ENCODE measurements around the gene FNIP1. TPM values are rescaled to one million over a fixed set of nuclear protein-coding genes. Genes with fewer than 3 reads are reported as not detected.
A peak's percentile ranks its signal among the peaks of the same experiment; 100 is the strongest.

Gene FNIP1
- total RNA-seq, 8 experiments from 2014 or later: 16.7 to 33.7 (median 27.4) TPM

GRCh38 chr5:131659290-131659689 lies 137.5 kb downstream of the FNIP1 start:
- Histone ChIP-seq H3K4me3 (no peak overlapping the region), H3K27ac (no peak overlapping the region), H3K4me1 (replicated peaks in 1 of 2) (no peaks in the 10 kb centered on the region)
- 90 to 100% (median 100%) methylated on average over 1 to 12 of the region's 13 CpGs; no CpG with 5 or more reads in 4 of the 10 experiments for WGBS, 10 experiments
- in situ Hi-C loops (cut with MboI; ENCODE audit: low pct_unique_long_range_greater_than_20kb in 2 of 9, low sequenced_read_pairs in 9 of 9, unreplicated experiment in 9 of 9): no loop called here
- ATAC-seq (replicated peaks in 6 of 8): peak in 1 of 8 experiments; percentile 24

GRCh38 chr5:131654776-131655175 lies 142.0 kb downstream of the FNIP1 start:
- ATAC-seq (replicated peaks in 6 of 8): no peak

GRCh38 chr5:131654309-131654708 lies 142.5 kb downstream of the FNIP1 start:
- in situ Hi-C loops (cut with MboI; ENCODE audit: low pct_unique_long_range_greater_than_20kb in 2 of 9, low sequenced_read_pairs in 9 of 9, unreplicated experiment in 9 of 9): no loop called here
- WGBS, 10 experiments: 51 to 100% (median 81%) methylated on average over 2 of the region's 2 CpGs
- Histone ChIP-seq H3K4me3 (no peak overlapping the region), H3K27ac (no peak overlapping the region), H3K4me1 (replicated peaks in 1 of 2) (no peaks in the 10 kb centered on the region)
- no peak for ATAC-seq (replicated peaks in 6 of 8)

More at GRCh38 chr5:131654776-131655175, 142.0 kb downstream of the FNIP1 start:
- 36 to 100% (median 94%) methylated on average over 2 of the region's 2 CpGs; no CpG with 5 or more reads in 2 of the 10 experiments for WGBS, 10 experiments
- in situ Hi-C loops (cut with MboI; ENCODE audit: low pct_unique_long_range_greater_than_20kb in 2 of 9, low sequenced_read_pairs in 9 of 9, unreplicated experiment in 9 of 9): no loop called here
- H3K4me1 ChIP-seq (replicated peaks in 1 of 2): no peaks in the 10 kb centered on the region
- H3K27ac ChIP-seq: no peak overlapping the region
- no peak overlapping the region for H3K4me3 ChIP-seq

DNA sequence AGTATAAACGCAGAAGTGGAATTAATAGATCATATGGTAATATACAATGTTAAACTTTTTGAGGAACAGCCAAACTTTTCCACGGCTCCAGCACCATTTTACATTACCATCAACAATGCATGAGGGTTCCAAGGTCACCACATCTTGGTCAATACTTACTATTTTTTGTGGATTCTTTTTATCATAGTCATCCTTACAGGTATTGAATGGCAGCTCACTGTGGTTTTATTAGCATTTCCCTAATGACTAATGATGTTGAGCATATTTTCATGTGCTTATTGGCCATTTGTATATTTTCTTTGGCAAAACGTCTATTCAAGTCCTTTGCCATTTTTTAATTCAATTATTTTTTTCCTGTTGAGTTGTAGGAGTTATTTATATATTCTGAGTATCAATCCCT lies 147.7 kb downstream of the FNIP1 start:
- WGBS, 10 experiments: 50 to 100% (median 92%) methylated on average over 2 to 3 of the region's 3 CpGs; no CpG with 5 or more reads in 1 of the 10 experiments
- Histone ChIP-seq H3K27ac (no peak overlapping the region), H3K4me1 (replicated peaks in 1 of 2) (no peaks in the 10 kb centered on the region), H3K4me3 (no peak overlapping the region)
- ATAC-seq (replicated peaks in 6 of 8): no peak
- in situ Hi-C loops (cut with MboI; ENCODE audit: low pct_unique_long_range_greater_than_20kb in 2 of 9, low sequenced_read_pairs in 9 of 9, unreplicated experiment in 9 of 9): no loop called here

GRCh38 chr5:131647048-131647769 lies 149.6 kb downstream of the FNIP1 start:
- 62 to 100% (median 92%) methylated on average over 3 to 10 of the region's 10 CpGs for WGBS, 10 experiments
- Histone ChIP-seq H3K4me1 (replicated peaks in 1 of 2) (no peaks in the 10 kb centered on the region), H3K4me3 (no peak overlapping the region), H3K27ac (no peak overlapping the region)
- in situ Hi-C loops (cut with MboI; ENCODE audit: low pct_unique_long_range_greater_than_20kb in 2 of 9, low sequenced_read_pairs in 9 of 9, unreplicated experiment in 9 of 9): no loop called here
- peak in 3 of 8 experiments; percentile 75 to 79 (median 76) for ATAC-seq (replicated peaks in 6 of 8)

DNA sequence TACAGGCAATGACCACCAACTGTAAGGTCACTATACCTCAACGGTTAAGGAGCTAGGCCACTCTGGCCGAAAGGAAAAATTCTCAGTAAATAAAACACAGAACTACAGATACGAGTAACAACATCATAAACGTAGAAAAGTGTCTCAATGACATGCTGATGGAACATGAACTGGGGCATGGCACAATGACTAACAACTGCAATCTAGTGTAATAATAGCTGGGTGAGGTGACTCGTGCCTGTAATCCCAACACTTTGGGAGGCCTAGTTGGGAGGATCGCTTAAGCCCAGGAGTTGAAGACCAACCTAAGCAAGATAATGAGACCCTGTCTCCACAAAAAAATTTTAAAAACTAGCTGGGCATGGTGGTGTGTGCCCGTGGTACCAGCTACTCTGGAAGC lies 152.0 kb downstream of the FNIP1 start:
- ATAC-seq (replicated peaks in 6 of 8): peak in 2 of 8 experiments; percentile 30 to 50
- Histone ChIP-seq H3K4me3 (no peak overlapping the region), H3K4me1 (replicated peaks in 1 of 2) (no peaks in the 10 kb centered on the region), H3K27ac (no peak overlapping the region)
- in situ Hi-C loops (cut with MboI; ENCODE audit: low pct_unique_long_range_greater_than_20kb in 2 of 9, low sequenced_read_pairs in 9 of 9, unreplicated experiment in 9 of 9): no loop called here
- 63 to 100% (median 92%) methylated on average over 1 to 7 of the region's 7 CpGs; no CpG with 5 or more reads in 1 of the 10 experiments for WGBS, 10 experiments

DNA sequence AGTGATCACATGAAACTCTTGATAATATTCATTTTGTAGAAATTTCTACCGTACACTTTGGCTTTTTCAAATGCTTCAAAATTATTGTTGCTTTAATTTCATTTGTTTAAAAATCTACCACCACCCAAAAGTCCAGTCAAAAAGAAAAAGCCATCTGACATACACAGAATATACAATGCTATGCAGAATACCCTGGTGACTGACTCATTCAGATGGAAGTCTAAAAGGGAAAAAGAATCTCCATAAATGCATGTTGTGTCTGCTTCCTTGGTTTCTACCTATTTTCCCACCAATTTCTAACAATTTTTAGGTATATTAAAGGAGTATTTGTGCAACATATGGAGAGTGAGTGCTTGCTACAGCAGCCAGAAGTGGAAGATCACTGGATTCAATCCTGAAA lies 152.4 kb downstream of the FNIP1 start:
- Histone ChIP-seq H3K4me3 (no peak overlapping the region), H3K27ac (no peak overlapping the region), H3K4me1 (replicated peaks in 1 of 2) (no peaks in the 10 kb centered on the region)
- WGBS, 10 experiments: 0 to 100% (median 90%) methylated on average over 1 of the region's 1 CpG; no CpG with 5 or more reads in 3 of the 10 experiments
- in situ Hi-C loops (cut with MboI; ENCODE audit: low pct_unique_long_range_greater_than_20kb in 2 of 9, low sequenced_read_pairs in 9 of 9, unreplicated experiment in 9 of 9): no loop called here
- peak in 3 of 8 experiments; percentile 73 to 82 (median 80) for ATAC-seq (replicated peaks in 6 of 8)

- H3K27ac ChIP-seq: no peak overlapping the region
- WGBS, 10 experiments: 80 to 100% (median 100%) methylated on average over 1 of the region's 1 CpG; no CpG with 5 or more reads in 2 of the 10 experiments
- in situ Hi-C loops (cut with MboI; ENCODE audit: low pct_unique_long_range_greater_than_20kb in 2 of 9, low sequenced_read_pairs in 9 of 9, unreplicated experiment in 9 of 9): no loop called here
- ATAC-seq (replicated peaks in 6 of 8): no peak
- H3K4me1 ChIP-seq (replicated peaks in 1 of 2): peaks cover under 1% of the 10 kb centered on the region in 2 donors
- H3K4me3 ChIP-seq: no peak overlapping the region
Observed at GRCh38 chr5:131641494-131641893, 155.3 kb downstream of the FNIP1 start.

GRCh38 chr5:131640043-131640856 lies 156.6 kb downstream of the FNIP1 start:
- in situ Hi-C loops (cut with MboI; ENCODE audit: low pct_unique_long_range_greater_than_20kb in 2 of 9, low sequenced_read_pairs in 9 of 9, unreplicated experiment in 9 of 9): no loop called here
- ATAC-seq (replicated peaks in 6 of 8): peak in 4 of 8 experiments; percentile 47 to 75 (median 57)
- H3K4me3 ChIP-seq: no peak overlapping the region

DNA sequence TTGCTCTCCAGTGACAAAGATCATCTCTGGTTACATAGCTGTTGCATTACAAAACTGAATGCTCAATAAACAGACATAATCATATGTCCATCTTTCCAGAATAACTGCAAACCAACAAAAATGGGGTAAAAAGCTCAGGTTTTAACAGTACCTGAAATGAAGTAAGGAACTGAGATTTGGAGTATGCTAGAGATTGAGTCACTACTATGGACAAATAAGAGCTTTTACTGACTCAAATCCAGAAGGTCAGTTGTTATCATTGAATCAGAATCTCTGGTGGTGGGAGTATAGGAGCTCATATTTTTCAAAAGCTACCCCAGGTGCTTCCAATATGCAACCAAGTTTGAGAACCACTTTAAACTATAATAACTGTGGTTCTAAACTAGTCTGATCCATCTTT lies 157.7 kb downstream of the FNIP1 start:
- Histone ChIP-seq H3K27ac (no peak overlapping the region), H3K4me1 (replicated peaks in 1 of 2) (peaks cover 5 to 6% of the 10 kb centered on the region in 2 donors), H3K4me3 (no peak overlapping the region)
- in situ Hi-C loops (cut with MboI; ENCODE audit: low pct_unique_long_range_greater_than_20kb in 2 of 9, low sequenced_read_pairs in 9 of 9, unreplicated experiment in 9 of 9): no loop called here
- no peak for ATAC-seq (replicated peaks in 6 of 8)

More at GRCh38 chr5:131640043-131640856, 156.6 kb downstream of the FNIP1 start:
- 54 to 100% (median 81%) methylated on average over 1 to 4 of the region's 5 CpGs; no CpG with 5 or more reads in 2 of the 10 experiments for WGBS, 10 experiments
- H3K4me1 ChIP-seq (replicated peaks in 1 of 2): peaks cover 5 to 6% of the 10 kb centered on the region in 2 donors
- H3K27ac ChIP-seq: no peak overlapping the region

DNA sequence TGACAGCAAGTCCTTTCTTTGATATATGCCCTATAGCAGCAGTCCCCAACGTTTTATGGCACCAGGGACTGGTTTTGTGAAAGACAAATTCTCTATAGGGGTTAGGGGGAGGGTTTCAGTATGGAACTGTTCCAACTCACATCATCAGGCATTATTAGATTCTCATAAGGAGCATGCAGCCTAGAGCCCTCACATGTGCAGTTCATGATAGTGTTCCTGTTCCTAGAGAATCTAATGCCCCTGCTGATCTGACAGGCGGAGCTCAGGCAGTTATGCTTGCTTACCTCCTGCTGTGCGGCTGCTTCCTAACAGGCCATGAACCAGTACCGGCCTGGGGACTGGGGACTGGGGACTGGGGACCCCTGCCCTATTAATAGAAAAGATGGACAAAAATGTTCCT lies 159.1 kb downstream of the FNIP1 start:
- in situ Hi-C loops (cut with MboI; ENCODE audit: low pct_unique_long_range_greater_than_20kb in 2 of 9, low sequenced_read_pairs in 9 of 9, unreplicated experiment in 9 of 9): no loop called here
- Histone ChIP-seq H3K4me3 (no peak overlapping the region), H3K4me1 (replicated peaks in 1 of 2) (peaks cover 5 to 15% of the 10 kb centered on the region in 2 donors), H3K27ac (no peak overlapping the region)
- WGBS, 10 experiments: 20 to 100% (median 67%) methylated on average over 1 of the region's 4 CpGs; no CpG with 5 or more reads in 4 of the 10 experiments
- no peak for ATAC-seq (replicated peaks in 6 of 8)

DNA sequence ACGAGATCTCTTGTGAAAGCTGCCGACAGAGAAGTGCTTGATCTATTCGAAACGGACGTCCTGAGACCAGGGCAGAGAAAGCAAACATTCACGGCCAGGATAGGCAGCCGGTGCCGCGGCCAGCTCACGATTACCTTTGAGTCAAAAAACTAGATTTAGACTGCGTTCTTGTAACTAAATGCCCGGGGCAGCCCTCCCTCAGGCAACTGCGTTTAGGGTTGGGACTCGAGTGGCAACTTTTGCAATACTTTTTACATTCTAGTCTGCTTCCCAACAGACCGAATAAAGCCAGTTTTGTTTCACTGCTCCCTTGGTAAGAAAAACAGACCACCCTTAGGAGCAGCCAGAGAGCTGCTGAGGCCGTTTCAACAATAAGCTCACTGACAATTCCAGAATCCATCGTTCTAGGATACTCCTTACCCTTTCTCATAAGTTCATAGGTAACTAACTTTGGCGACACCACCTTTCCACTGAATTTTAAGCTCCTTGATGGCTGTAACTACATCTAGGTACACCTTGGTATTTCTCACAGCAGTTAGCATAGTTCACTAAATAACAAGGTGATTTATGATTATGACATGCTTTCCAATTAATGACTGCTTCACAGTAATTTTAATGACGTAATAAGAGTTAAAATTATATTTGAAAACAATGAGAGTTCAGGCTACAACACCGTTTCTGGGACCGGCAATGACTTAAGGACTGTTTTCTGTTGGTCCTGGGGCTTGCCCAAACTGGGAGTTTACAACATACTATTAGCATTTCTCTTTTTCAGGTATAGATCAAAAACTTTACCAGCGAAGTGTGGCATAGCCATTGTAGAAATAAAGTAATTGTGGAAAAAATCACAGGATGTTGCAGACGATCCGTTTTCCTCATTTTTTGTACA lies 160.9 kb downstream of the FNIP1 start:
- ATAC-seq (replicated peaks in 6 of 8): peak in 3 of 8 experiments; percentile 1 to 9 (median 5)
- in situ Hi-C loops (cut with MboI; ENCODE audit: low pct_unique_long_range_greater_than_20kb in 2 of 9, low sequenced_read_pairs in 9 of 9, unreplicated experiment in 9 of 9): no loop called here
- 5 to 42% (median 16%) methylated on average over 1 to 17 of the region's 24 CpGs for WGBS, 10 experiments
- Histone ChIP-seq H3K4me1 (replicated peaks in 1 of 2) (peaks cover 6 to 22% of the 10 kb centered on the region in 2 donors), H3K27ac (peak overlapping the region; percentile 89 to 92), H3K4me3 (peak overlapping the region; percentile 70 to 87 (median 74))

Data from motor neuron (in vitro differentiated cells).